H1 (cell line): ENCODE results near the gene RAB1A. TPM values are rescaled to one million over a fixed set of nuclear protein-coding genes. Genes with fewer than 3 reads are reported as not detected.

Experiments used
- CTCF ChIA-PET: fragments of 300-600 bp; sonication (Branson Sonifier 250); formaldehyde crosslinking; loops from one replicate; lab custom pipeline; 2021; ENCODE audit not compliant: partially characterized antibody; lab: Charles Lee
- POLR2A ChIA-PET: fragments of 300-600 bp; sonication (Branson Sonifier 250); formaldehyde crosslinking; loops from one replicate; lab custom pipeline; 2021; ENCODE audit warnings: inconsistent platforms; ENCODE audit not compliant: partially characterized antibody; lab: Charles Lee
- DNase-seq, 2 experiments: peaks; one replicate each; pipeline versions ENCODE4 v3.0.0 to v3.0.0-alpha.2; 2010 to 2022; ENCODE audit warnings: low spot score in 2 of 2, low read depth in 1 of 2, mixed read lengths in 1 of 2
- FAIRE-seq: peaks from 2 replicates; lab custom pipeline; 2011; peaks lifted over from hg19 to GRCh38; lab: Jason Lieb, UNC
- H2AFZ ChIP-seq: 2 replicates; pipeline ENCODE4 v1.8.1; 2012; ENCODE audit warnings: low read length, inconsistent platforms
- H2AK5ac ChIP-seq: 2 replicates; pipeline ENCODE4 v1.6.1; 2013; ENCODE audit warnings: low read depth, low read length
- H2BK120ac ChIP-seq: replicated peaks from 2 replicates; pipeline ENCODE3; 2013; ENCODE audit warnings: low read depth, low read length, inconsistent platforms
- H2BK12ac ChIP-seq: 2 replicates; pipeline ENCODE4 v1.6.1; 2013; ENCODE audit warnings: low read depth, low read length
- H2BK15ac ChIP-seq: 2 replicates; pipeline ENCODE4 v1.6.1; 2013; ENCODE audit warnings: low read length
- H2BK20ac ChIP-seq: 2 replicates; pipeline ENCODE4 v1.6.1; 2013; ENCODE audit warnings: low read length
- H2BK5ac ChIP-seq: 2 replicates; pipeline ENCODE4 v1.6.1; 2013; ENCODE audit warnings: low read depth, low read length
- H3K14ac ChIP-seq: 2 replicates; pipeline ENCODE4 v1.6.1; 2013; ENCODE audit warnings: inconsistent platforms; ENCODE audit not compliant: insufficient read length
- H3K18ac ChIP-seq: 2 replicates; pipeline ENCODE4 v1.6.1; 2013; ENCODE audit warnings: low read length; ENCODE audit errors: extremely low read depth
- H3K23ac ChIP-seq: 2 replicates; pipeline ENCODE4 v1.6.1; 2013; ENCODE audit warnings: inconsistent platforms; ENCODE audit not compliant: insufficient read length
- H3K23me2 ChIP-seq: 2 replicates; pipeline ENCODE4 v1.6.1; 2013; ENCODE audit warnings: low read depth, low read length
- H3K27ac ChIP-seq: 2 replicates; pipeline ENCODE4 v1.6.1; 2011; ENCODE audit warnings: low read depth, low read length, inconsistent platforms
- H3K27me3 ChIP-seq, 4 experiments: replicated peaks in 1 of 4; 1 replicate in 1 of 4; 2 replicates in 3 of 4; pipeline versions ENCODE4 v1.6.1 to v1.8.1; 2011 to 2013; ENCODE audit warnings: low read length in 3 of 4, mild to moderate bottlenecking in 3 of 4, inconsistent platforms in 2 of 4, mixed read lengths in 2 of 4, moderate library complexity in 1 of 4; ENCODE audit not compliant: control insufficient read depth in 3 of 4, insufficient read depth in 3 of 4; ENCODE audit errors: extremely low read depth in 1 of 4
- H3K36me3 ChIP-seq, 4 experiments: 2 replicates each; pipeline versions ENCODE4 v1.6.1 to v1.8.1; 2011 to 2013; ENCODE audit warnings: mild to moderate bottlenecking in 4 of 4, low read length in 3 of 4, moderate library complexity in 2 of 4, control low read depth in 1 of 4, inconsistent platforms in 1 of 4; ENCODE audit not compliant: insufficient read depth in 4 of 4, control insufficient read depth in 2 of 4
- H3K4ac ChIP-seq: replicated peaks from 2 replicates; pipeline ENCODE3; 2013; ENCODE audit warnings: low read length, low read depth, mixed read lengths, inconsistent platforms; ENCODE audit not compliant: insufficient read length
- H3K4me1 ChIP-seq, 4 experiments: replicated peaks in 1 of 4; 1 replicate in 1 of 4; 2 replicates in 3 of 4; pipeline versions ENCODE4 v1.6.1 to v1.8.1; 2011 to 2013; ENCODE audit warnings: low read length in 3 of 4, inconsistent platforms in 2 of 4, mixed read lengths in 1 of 4; ENCODE audit not compliant: insufficient read depth in 4 of 4, control insufficient read depth in 3 of 4
- H3K4me2 ChIP-seq, 2 experiments: 2 replicates each; pipeline versions ENCODE4 v1.6.1 to v1.8.1; 2011 to 2013; ENCODE audit warnings: low read depth in 2 of 2, low read length in 2 of 2, control low read depth in 1 of 2, inconsistent platforms in 1 of 2, mild to moderate bottlenecking in 1 of 2; ENCODE audit not compliant: insufficient read depth in 1 of 2
- H3K4me3 ChIP-seq, 4 experiments: fragments of 200-600, 300-600 bp in 1 of 4; sonication (generic), shearing (Covaris generic), sonication (Bioruptor Twin) in 1 of 4; 2 replicates each; pipeline versions ENCODE4 v1.5.1 to v1.8.1; 2011 to 2016; ENCODE audit warnings: low read length in 4 of 4, low read depth in 3 of 4, control low read depth in 2 of 4, inconsistent platforms in 2 of 4, mild to moderate bottlenecking in 2 of 4, mixed read lengths in 1 of 4, moderate library complexity in 1 of 4; ENCODE audit not compliant: insufficient read depth in 2 of 4; ENCODE audit errors: extremely low read depth in 1 of 4
- H3K56ac ChIP-seq: replicated peaks from 2 replicates; pipeline ENCODE3; 2013; ENCODE audit warnings: low read depth, mild to moderate bottlenecking, mixed read lengths, low read length, inconsistent platforms; ENCODE audit not compliant: insufficient read length
- H3K79me1 ChIP-seq: 2 replicates; pipeline ENCODE4 v1.6.1; 2013; ENCODE audit warnings: low read depth, low read length, control low read depth
- H3K79me2 ChIP-seq, 2 experiments: 2 replicates each; pipeline versions ENCODE4 v1.6.1 to v1.8.1; 2012 to 2013; ENCODE audit warnings: low read length in 2 of 2, mild to moderate bottlenecking in 2 of 2, inconsistent platforms in 1 of 2; ENCODE audit not compliant: insufficient read depth in 2 of 2, control insufficient read depth in 1 of 2
- H3K9ac ChIP-seq, 4 experiments: replicated peaks in 1 of 4; 1 replicate in 1 of 4; 2 replicates in 3 of 4; pipeline versions ENCODE4 v1.6.1 to v1.8.1; 2011 to 2013; ENCODE audit warnings: low read depth in 3 of 4, low read length in 3 of 4, control low read depth in 2 of 4, mild to moderate bottlenecking in 2 of 4, moderate library complexity in 2 of 4, inconsistent platforms in 1 of 4; ENCODE audit errors: extremely low read depth in 1 of 4
- H3K9me3 ChIP-seq, 2 experiments: 2 replicates each; pipeline versions ENCODE4 v1.6.1 to v1.8.1; 2012 to 2013; ENCODE audit warnings: mild to moderate bottlenecking in 2 of 2, moderate library complexity in 2 of 2, control low read depth in 1 of 2, inconsistent platforms in 1 of 2, low read depth in 1 of 2, low read length in 1 of 2, mixed read lengths in 1 of 2; ENCODE audit not compliant: insufficient read depth in 2 of 2
- H4K20me1 ChIP-seq, 2 experiments: replicated peaks in 1 of 2; 2 replicates each; pipeline versions ENCODE3 to v1.8.1; 2011 to 2013; ENCODE audit warnings: inconsistent platforms in 2 of 2, low read length in 2 of 2, mild to moderate bottlenecking in 1 of 2; ENCODE audit not compliant: insufficient read depth in 2 of 2, control insufficient read depth in 1 of 2
- H4K5ac ChIP-seq: 2 replicates; pipeline ENCODE4 v1.6.1; 2013; ENCODE audit warnings: low read length, low read depth, mixed read lengths, inconsistent platforms; ENCODE audit not compliant: insufficient read length
- H4K8ac ChIP-seq: 2 replicates; pipeline ENCODE4 v1.8.0; 2013; ENCODE audit warnings: mild to moderate bottlenecking, moderate library complexity, low read length, inconsistent platforms; ENCODE audit not compliant: insufficient read depth; ENCODE audit errors: extremely low read depth
- H4K91ac ChIP-seq: replicated peaks from 2 replicates; pipeline ENCODE3; 2013; ENCODE audit warnings: low read length, mixed read lengths, inconsistent platforms; ENCODE audit not compliant: insufficient read length
- BCL11A ChIP-seq, 2 experiments: IDR thresholded peaks; one replicate each; pipeline ENCODE4 v1.6.1; 2011; ENCODE audit warnings: low read depth in 2 of 2, low read length in 2 of 2, mild to moderate bottlenecking in 2 of 2
- CTBP2 ChIP-seq: IDR thresholded peaks from 2 replicates; pipeline ENCODE4 v1.7.0; 2011; ENCODE audit warnings: borderline replicate concordance, mild to moderate bottlenecking, moderate library complexity, mixed read lengths, low read length; ENCODE audit not compliant: insufficient read depth, insufficient read length
- HDAC6 ChIP-seq: IDR thresholded peaks from one replicate; pipeline ENCODE4 v1.7.1; 2012; ENCODE audit warnings: low read depth, mild to moderate bottlenecking, inconsistent platforms, low read length, moderate library complexity
- JUND ChIP-seq: IDR thresholded peaks from 2 replicates; pipeline ENCODE4 v1.6.1; 2011; ENCODE audit warnings: mild to moderate bottlenecking, improper control_type of control experiment, low read length
- SIRT6 ChIP-seq: IDR thresholded peaks from one replicate; pipeline ENCODE4 v1.7.1; 2012; ENCODE audit warnings: low read length, inconsistent platforms
- WGBS, 2 experiments: shearing (Covaris generic) in 1 of 2; methylation state at CpG; one replicate each; pipeline versions ENCODE4 v1.1.6 to v1.1.7; 2013 to 2015; ENCODE audit warnings: low lambda C conversion rate in 2 of 2, mixed read lengths in 2 of 2, inconsistent platforms in 1 of 2, low coverage in 1 of 2, missing lambda C conversion rate in 1 of 2; ENCODE audit not compliant: insufficient replicate concordance in 2 of 2, insufficient coverage in 1 of 2, insufficient read length in 1 of 2; ENCODE audit errors: extremely low coverage in 1 of 2, missing lambda C conversion rate in 1 of 2; 5-methylcytosine and 5-hydroxymethylcytosine counted together
- polyA plus RNA-seq, 7 experiments: library from polyadenylated mRNA; depleted of rRNA in 3 of 7; stranded (reverse) in 5 of 7; unstranded in 2 of 7; fragments of >200 nt in 5 of 7; fragments of 200-250 nt in 2 of 7; gene quantifications; 1 replicate in 5 of 7; 2 replicates in 1 of 7; 4 replicates in 1 of 7; pipeline versions ENCODE4 v1.2.1 to v1.2.3, GENCODE V29; 2011 to 2013; ENCODE audit warnings: missing spikeins in 2 of 7, mixed read lengths in 2 of 7
- total RNA-seq: library from RNA; stranded (reverse); fragmentation: NEBNext Ultra II Directional; extraction: Animal tissue kit (Norgen Biotek cat#: 25700); gene quantifications from 2 replicates; pipeline ENCODE4 v1.2.1, GENCODE V29; 2021

RAB1A gene
- total and polyA plus RNA-seq, 2 of the 8 experiments (the other 6 are each of a cell fraction or from before 2014, with no cell fraction given) = 77.9 to 120 TPM

DNA sequence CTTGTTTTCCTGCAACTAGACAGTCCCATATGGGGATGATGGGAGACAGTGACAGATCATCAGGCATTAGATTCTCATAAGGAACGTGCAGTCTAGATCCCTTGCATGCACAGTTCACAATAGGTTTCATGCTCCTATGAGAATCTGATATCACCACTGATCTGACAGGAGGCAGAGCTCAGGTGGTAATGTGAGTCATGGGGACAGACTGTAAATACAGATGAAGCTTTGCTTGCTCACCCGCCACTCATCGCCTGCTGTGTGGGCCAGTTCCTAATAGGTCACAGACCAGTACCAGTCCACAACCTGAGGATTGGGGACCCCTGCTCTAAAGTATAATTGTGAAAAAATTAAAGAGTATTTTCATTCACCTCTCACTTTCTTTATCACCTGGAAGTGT, 23.6 kb upstream of the RAB1A start:
- DNase-seq (no peak), FAIRE-seq (no peak)
- Histone ChIP-seq H2AK5ac (no peak overlapping the region), H3K4ac (no peak overlapping the region), H3K14ac (no peak overlapping the region), H4K5ac (no peak overlapping the region), H2BK120ac (no peak overlapping the region), H2BK20ac (no peak overlapping the region), H3K79me2 (no peaks in the 10 kb centered on the region), H3K9ac (no peak overlapping the region), H3K4me2 (no peak overlapping the region), H3K9me3 (no peaks in the 10 kb centered on the region), H2BK12ac (no peak overlapping the region), H3K27me3 (no peaks in the 10 kb centered on the region), H3K27ac (no peak overlapping the region), H2BK5ac (no peak overlapping the region), H3K4me3 (no peak overlapping the region), H3K79me1 (no peaks in the 10 kb centered on the region), H2AFZ (no peak overlapping the region), H3K23ac (no peak overlapping the region), H2BK15ac (no peak overlapping the region), H3K18ac (no peak overlapping the region), H4K91ac (no peak overlapping the region), H3K23me2 (no peaks in the 10 kb centered on the region), H3K4me1 (no peaks in the 10 kb centered on the region), H4K8ac (no peak overlapping the region), H3K56ac (no peak overlapping the region), H3K36me3 (no peaks in the 10 kb centered on the region), H4K20me1 (no peaks in the 10 kb centered on the region)
- POLR2A ChIA-PET = interaction anchor here (1.2 kb wide), 1 partner anchor 24 kb away, joined by 3 read pairs; the partner anchor contains the start of gene RAB1A
- CTCF ChIA-PET = interaction anchor here (0.6 to 1.1 kb wide), 3 partner anchors 15 to 860 kb away, joined by 3 to 4 read pairs (median 3); no protein-coding TSS in a partner anchor
- TF ChIP-seq JUND (no peak), BCL11A (IDR thresholded peaks at IDR 0.05; ENCODE audit: low read depth in 2 of 2, low read length in 2 of 2) (no peak), CTBP2 (no peak), HDAC6 (no peak), SIRT6 (no peak)
- 98% methylated on average over 3 of the region's 3 CpGs; no CpG with 5 or more reads in 1 of the 2 experiments for WGBS, 2 experiments
